ENCODE results near the gene IMPDH2.

IMPDH2 gene

GRCh38 chr3:49025005-49025792 is 4.0 kb downstream of the IMPDH2 start:
- TF ChIP-seq CTCF (IDR thresholded peaks at IDR 0.05) = no peak
- H3K36me3 Mint-ChIP-seq (ENCODE audit: low read depth) = peaks cover 40% of the 10 kb centered on the region
- no peak for DNase-seq
- H3K4me1 Mint-ChIP-seq = peaks cover 47% of the 10 kb centered on the region
- H3K27ac Mint-ChIP-seq = peak overlapping the region; percentile 80
- H3K4me3 Mint-ChIP-seq = no peak overlapping the region
- no peaks in the 10 kb centered on the region for H3K27me3 Mint-ChIP-seq (ENCODE audit: low read depth, poor library complexity)
- no peaks in the 10 kb centered on the region for H3K9me3 Mint-ChIP-seq

GRCh38 chr3:49024449-49024848 is 4.7 kb downstream of the IMPDH2 start:
- Mint-ChIP-seq H3K36me3 (ENCODE audit: low read depth) (peaks cover 40% of the 10 kb centered on the region), H3K9me3 (no peaks in the 10 kb centered on the region), H3K4me1 (peaks cover 52% of the 10 kb centered on the region), H3K27ac (no peak overlapping the region), H3K27me3 (ENCODE audit: low read depth, poor library complexity) (no peaks in the 10 kb centered on the region), H3K4me3 (no peak overlapping the region)
- no peak for DNase-seq
- TF ChIP-seq CTCF (IDR thresholded peaks at IDR 0.05) = no peak

- Mint-ChIP-seq H3K4me3 (peak overlapping the region; percentile 93), H3K4me1 (peaks cover 48% of the 10 kb centered on the region), H3K27ac (peak overlapping the region; percentile 64), H3K36me3 (ENCODE audit: low read depth) (peaks cover 40% of the 10 kb centered on the region), H3K27me3 (ENCODE audit: low read depth, poor library complexity) (no peaks in the 10 kb centered on the region), H3K9me3 (no peaks in the 10 kb centered on the region)
- no peak for TF ChIP-seq CTCF (IDR thresholded peaks at IDR 0.05)
- no peak for DNase-seq
Observed at GRCh38 chr3:49023775-49024174, 5.4 kb downstream of the IMPDH2 start.

GRCh38 chr3:49022688-49023171 is 6.5 kb downstream of the IMPDH2 start:
- H3K9me3 Mint-ChIP-seq = no peaks in the 10 kb centered on the region
- peaks cover 40% of the 10 kb centered on the region for H3K4me1 Mint-ChIP-seq
- H3K36me3 Mint-ChIP-seq (ENCODE audit: low read depth) = peaks cover 33% of the 10 kb centered on the region
- no peaks in the 10 kb centered on the region for H3K27me3 Mint-ChIP-seq (ENCODE audit: low read depth, poor library complexity)
- H3K4me3 Mint-ChIP-seq = peak overlapping the region; percentile 93
- peak; percentile 20 for DNase-seq
- peak overlapping the region; percentile 99 for H3K27ac Mint-ChIP-seq
- TF ChIP-seq CTCF (IDR thresholded peaks at IDR 0.05) = no peak

- H3K9me3 Mint-ChIP-seq = no peaks in the 10 kb centered on the region
- H3K4me1 Mint-ChIP-seq = peaks cover 41% of the 10 kb centered on the region
- TF ChIP-seq CTCF (IDR thresholded peaks at IDR 0.05) = peak; percentile 93
- H3K27ac Mint-ChIP-seq = peak within 1 kb of the TSS; percentile 99
- H3K36me3 Mint-ChIP-seq (ENCODE audit: low read depth) = peaks cover 26% of the 10 kb centered on the region
- H3K4me3 Mint-ChIP-seq = peak within 1 kb of the TSS; percentile 96
- DNase-seq = peak; percentile 97
- H3K27me3 Mint-ChIP-seq (ENCODE audit: low read depth, poor library complexity) = no peaks in the 10 kb centered on the region
Observed at GRCh38 chr3:49021813-49022687, 7.1 kb downstream of the IMPDH2 start, which contains the start of gene NDUFAF3. Gene NDUFAF3, plus strand, starts transcription at chr3:49022121. Its CDS starts 24 bp downstream, at chr3:49022145.

Measured in nephron progenitor cell (in vitro differentiated cells).